Astrocyte (in vitro differentiated cells and primary cell): ENCODE data around the gene BCAS1. TPM values are rescaled to one million over a fixed set of nuclear protein-coding genes. Genes with fewer than 3 reads are reported as not detected.

ENCODE experiments used
- DNase-seq: peaks from one replicate; pipeline ENCODE4 v3.0.0-alpha.2; 2010; ENCODE audit warnings: low read depth
- FAIRE-seq: peaks from 2 replicates; lab custom pipeline; 2011; peaks lifted over from hg19 to GRCh38; lab: Jason Lieb, UNC
- H2AFZ ChIP-seq: 2 replicates; pipeline ENCODE4 v1.6.0; 2012; ENCODE audit warnings: low read depth, low read length, inconsistent platforms
- H3K27ac ChIP-seq: 2 replicates; pipeline ENCODE4 v1.5.1; 2011; ENCODE audit warnings: low read depth, low read length, inconsistent platforms
- H3K27me3 ChIP-seq: 2 replicates; pipeline ENCODE4 v1.6.0; 2011; ENCODE audit warnings: low read length, inconsistent platforms; ENCODE audit not compliant: insufficient read depth
- H3K36me3 ChIP-seq: 2 replicates; pipeline ENCODE4 v1.5.1; 2011; ENCODE audit warnings: low read length, inconsistent platforms; ENCODE audit not compliant: insufficient read depth
- H3K4me1 ChIP-seq: 2 replicates; pipeline ENCODE4 v1.5.1; 2011; ENCODE audit warnings: low read length, inconsistent platforms; ENCODE audit not compliant: insufficient read depth
- H3K4me2 ChIP-seq: 2 replicates; pipeline ENCODE4 v1.6.0; 2012; ENCODE audit warnings: low read length, inconsistent platforms
- H3K4me3 ChIP-seq: 2 replicates; pipeline ENCODE4 v1.5.1; 2011; ENCODE audit warnings: low read depth, mild to moderate bottlenecking, low read length, inconsistent platforms; ENCODE audit not compliant: insufficient read depth
- H3K79me2 ChIP-seq: 2 replicates; pipeline ENCODE4 v1.6.0; 2012; ENCODE audit warnings: mild to moderate bottlenecking, low read length, inconsistent platforms; ENCODE audit not compliant: insufficient read depth
- H3K9ac ChIP-seq: 2 replicates; pipeline ENCODE4 v1.6.0; 2012; ENCODE audit warnings: mild to moderate bottlenecking, low read length, inconsistent platforms
- H3K9me3 ChIP-seq: 2 replicates; pipeline ENCODE4 v1.5.1; 2012; ENCODE audit warnings: low read depth, mild to moderate bottlenecking, low read length, inconsistent platforms; ENCODE audit not compliant: insufficient read depth
- H4K20me1 ChIP-seq: 2 replicates; pipeline ENCODE4 v1.6.0; 2012; ENCODE audit warnings: low read length, inconsistent platforms; ENCODE audit not compliant: insufficient read depth
- H3K27ac Mint-ChIP-seq: one replicate; pipeline ENCODE4 v1.8.0; 2021; ENCODE audit warnings: mild to moderate bottlenecking, mixed read lengths; ENCODE audit not compliant: unreplicated experiment
- H3K27me3 Mint-ChIP-seq: one replicate; pipeline ENCODE4 v1.8.0; 2021; ENCODE audit warnings: low read depth, mixed read lengths; ENCODE audit not compliant: unreplicated experiment
- H3K36me3 Mint-ChIP-seq: one replicate; pipeline ENCODE4 v1.8.0; 2021; ENCODE audit warnings: low read depth, mixed read lengths; ENCODE audit not compliant: unreplicated experiment
- H3K4me1 Mint-ChIP-seq: one replicate; pipeline ENCODE4 v1.8.0; 2021; ENCODE audit warnings: low read depth, mixed read lengths; ENCODE audit not compliant: unreplicated experiment
- H3K4me3 Mint-ChIP-seq: one replicate; pipeline ENCODE4 v1.8.0; 2021; ENCODE audit warnings: mild to moderate bottlenecking, moderate library complexity, mixed read lengths; ENCODE audit not compliant: unreplicated experiment
- H3K9me3 Mint-ChIP-seq: one replicate; pipeline ENCODE4 v1.8.0; 2021; ENCODE audit warnings: mild to moderate bottlenecking, mixed read lengths; ENCODE audit not compliant: unreplicated experiment
- EZH2 ChIP-seq: IDR thresholded peaks from 2 replicates; pipeline ENCODE4 v1.6.1; 2012; ENCODE audit warnings: mild to moderate bottlenecking, low read length, inconsistent platforms; ENCODE audit not compliant: insufficient read depth
- total RNA-seq: library from RNA; stranded (reverse); gene quantifications from 2 replicates; pipeline ENCODE4 v1.2.1, GENCODE V29; 2021
- TF ChIP-seq, protein P1 (sequence below): IDR thresholded peaks from 2 replicates; pipeline ENCODE4 v1.5.1; 2011; ENCODE audit warnings: low read depth, mild to moderate bottlenecking, inconsistent platforms, low read length, moderate library complexity; ENCODE audit not compliant: insufficient read depth

BCAS1 gene
- total RNA-seq, 1 donor from 2014 or later: not detected

GRCh38 chr20:54074511-54074910 is 4.1 kb upstream of the BCAS1 start:
- H3K27me3 Mint-ChIP-seq: peaks cover 7% of the 10 kb centered on the region
- H3K27ac Mint-ChIP-seq: no peak overlapping the region
- Histone ChIP-seq H2AFZ (no peak overlapping the region), H3K4me1 (no peaks in the 10 kb centered on the region), H3K79me2 (no peaks in the 10 kb centered on the region), H3K36me3 (no peaks in the 10 kb centered on the region), H3K9me3 (no peaks in the 10 kb centered on the region), H4K20me1 (no peaks in the 10 kb centered on the region), H3K4me2 (no peak overlapping the region), H3K27me3 (no peaks in the 10 kb centered on the region), H3K27ac (no peak overlapping the region), H3K9ac (no peak overlapping the region), H3K4me3 (no peak overlapping the region)
- H3K4me3 Mint-ChIP-seq: no peak overlapping the region
- no peaks in the 10 kb centered on the region for H3K9me3 Mint-ChIP-seq
- no peaks in the 10 kb centered on the region for H3K36me3 Mint-ChIP-seq
- no peak for TF ChIP-seq EZH2
- TF ChIP-seq, protein P1, sequence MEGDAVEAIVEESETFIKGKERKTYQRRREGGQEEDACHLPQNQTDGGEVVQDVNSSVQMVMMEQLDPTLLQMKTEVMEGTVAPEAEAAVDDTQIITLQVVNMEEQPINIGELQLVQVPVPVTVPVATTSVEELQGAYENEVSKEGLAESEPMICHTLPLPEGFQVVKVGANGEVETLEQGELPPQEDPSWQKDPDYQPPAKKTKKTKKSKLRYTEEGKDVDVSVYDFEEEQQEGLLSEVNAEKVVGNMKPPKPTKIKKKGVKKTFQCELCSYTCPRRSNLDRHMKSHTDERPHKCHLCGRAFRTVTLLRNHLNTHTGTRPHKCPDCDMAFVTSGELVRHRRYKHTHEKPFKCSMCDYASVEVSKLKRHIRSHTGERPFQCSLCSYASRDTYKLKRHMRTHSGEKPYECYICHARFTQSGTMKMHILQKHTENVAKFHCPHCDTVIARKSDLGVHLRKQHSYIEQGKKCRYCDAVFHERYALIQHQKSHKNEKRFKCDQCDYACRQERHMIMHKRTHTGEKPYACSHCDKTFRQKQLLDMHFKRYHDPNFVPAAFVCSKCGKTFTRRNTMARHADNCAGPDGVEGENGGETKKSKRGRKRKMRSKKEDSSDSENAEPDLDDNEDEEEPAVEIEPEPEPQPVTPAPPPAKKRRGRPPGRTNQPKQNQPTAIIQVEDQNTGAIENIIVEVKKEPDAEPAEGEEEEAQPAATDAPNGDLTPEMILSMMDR: no peak
- no peak for DNase-seq
- H3K4me1 Mint-ChIP-seq: no peaks in the 10 kb centered on the region
- no peak for FAIRE-seq

GRCh38 chr20:54073288-54073687 is 2.9 kb upstream of the BCAS1 start:
- H3K4me3 Mint-ChIP-seq: no peak overlapping the region
- Histone ChIP-seq H3K27ac (no peak overlapping the region), H3K4me3 (no peak overlapping the region), H3K4me1 (no peaks in the 10 kb centered on the region), H3K79me2 (no peaks in the 10 kb centered on the region), H3K9ac (no peak overlapping the region), H4K20me1 (no peaks in the 10 kb centered on the region), H2AFZ (no peak overlapping the region), H3K27me3 (no peaks in the 10 kb centered on the region), H3K36me3 (no peaks in the 10 kb centered on the region), H3K9me3 (no peaks in the 10 kb centered on the region), H3K4me2 (no peak overlapping the region)
- no peaks in the 10 kb centered on the region for H3K36me3 Mint-ChIP-seq
- no peaks in the 10 kb centered on the region for H3K4me1 Mint-ChIP-seq
- no peak for DNase-seq
- H3K27me3 Mint-ChIP-seq: peaks cover 11% of the 10 kb centered on the region
- no peak for TF ChIP-seq EZH2
- TF ChIP-seq, protein P1: no peak
- FAIRE-seq: no peak
- H3K27ac Mint-ChIP-seq: no peak overlapping the region
- H3K9me3 Mint-ChIP-seq: no peaks in the 10 kb centered on the region

- FAIRE-seq: no peak
- Histone ChIP-seq H3K27me3 (no peaks in the 10 kb centered on the region), H3K4me3 (no peak overlapping the region), H4K20me1 (no peaks in the 10 kb centered on the region), H3K9me3 (no peaks in the 10 kb centered on the region), H3K79me2 (no peaks in the 10 kb centered on the region), H3K4me1 (peaks cover 5% of the 10 kb centered on the region), H3K27ac (no peak overlapping the region), H2AFZ (no peak overlapping the region), H3K4me2 (no peak overlapping the region), H3K36me3 (no peaks in the 10 kb centered on the region), H3K9ac (no peak overlapping the region)
- Mint-ChIP-seq H3K36me3 (no peaks in the 10 kb centered on the region), H3K27me3 (peaks cover 4% of the 10 kb centered on the region), H3K4me3 (no peak overlapping the region), H3K9me3 (no peaks in the 10 kb centered on the region), H3K4me1 (peaks cover 13% of the 10 kb centered on the region), H3K27ac (no peak overlapping the region)
- no peak for DNase-seq
- no peak for TF ChIP-seq EZH2
- TF ChIP-seq, protein P1: no peak
Measured at GRCh38 chr20:54069501-54069971, 858 bp downstream of the BCAS1 start.
